Ascending aorta (tissue), 2 donors: ENCODE measurements around the gene ADM5. TPM values are rescaled to one million over a fixed set of nuclear protein-coding genes. Genes with fewer than 3 reads are reported as not detected.

ENCODE experiments used
- DNase-seq, 2 donors: peaks; one replicate each; pipeline ENCODE4 v3.0.0-alpha.2; 2019; ENCODE audit warnings: low spot score in 2 of 2
- H3K27ac ChIP-seq, 2 donors: fragments of 200-600 bp; sonication (generic); one replicate each; pipeline ENCODE4 v1.5.1; 2016 to 2017; ENCODE audit warnings: mild to moderate bottlenecking in 1 of 2
- H3K27me3 ChIP-seq: fragments of 200-600 bp; sonication (generic); one replicate; pipeline ENCODE4 v1.5.1; 2017
- H3K36me3 ChIP-seq, 2 donors: fragments of 200-600 bp; sonication (generic); one replicate each; pipeline ENCODE4 v1.5.1; 2016
- H3K4me1 ChIP-seq, 2 donors: fragments of 200-600 bp; sonication (generic); one replicate each; pipeline ENCODE4 v1.5.1; 2016 to 2017; ENCODE audit warnings: mild to moderate bottlenecking in 1 of 2
- H3K4me3 ChIP-seq, 2 donors: fragments of 200-600 bp; sonication (generic); one replicate each; pipeline ENCODE4 v1.5.1; 2016 to 2017; ENCODE audit warnings: mild to moderate bottlenecking in 1 of 2
- H3K9me3 ChIP-seq, 2 donors: fragments of 200-600 bp; sonication (generic); one replicate each; pipeline ENCODE4 v1.5.1; 2016
- CTCF ChIP-seq, 3 experiments: fragments of 200-600 bp in 2 of 3; fragments of 450-650 bp in 1 of 3; sonication (generic) in 2 of 3; IDR thresholded peaks; one replicate each; pipeline ENCODE4 v1.5.1; 2016 to 2019; ENCODE audit warnings: antibody characterized with exemption in 3 of 3, mild to moderate bottlenecking in 1 of 3, moderate library complexity in 1 of 3
- intact Hi-C: fragments of 100-400 bp; cut with DNase I; formaldehyde crosslinking; loops from one replicate; pipeline ENCODE4 v1.15.1; 2023
- total RNA-seq: library from RNA; depleted of rRNA; stranded (reverse); fragments of >200 nt; gene quantifications from one replicate; pipeline ENCODE4 v1.1.0, GENCODE V29; 2016

The ADM5 gene
- total RNA-seq, 1 donor from 2014 or later, result 9.8 TPM

DNA sequence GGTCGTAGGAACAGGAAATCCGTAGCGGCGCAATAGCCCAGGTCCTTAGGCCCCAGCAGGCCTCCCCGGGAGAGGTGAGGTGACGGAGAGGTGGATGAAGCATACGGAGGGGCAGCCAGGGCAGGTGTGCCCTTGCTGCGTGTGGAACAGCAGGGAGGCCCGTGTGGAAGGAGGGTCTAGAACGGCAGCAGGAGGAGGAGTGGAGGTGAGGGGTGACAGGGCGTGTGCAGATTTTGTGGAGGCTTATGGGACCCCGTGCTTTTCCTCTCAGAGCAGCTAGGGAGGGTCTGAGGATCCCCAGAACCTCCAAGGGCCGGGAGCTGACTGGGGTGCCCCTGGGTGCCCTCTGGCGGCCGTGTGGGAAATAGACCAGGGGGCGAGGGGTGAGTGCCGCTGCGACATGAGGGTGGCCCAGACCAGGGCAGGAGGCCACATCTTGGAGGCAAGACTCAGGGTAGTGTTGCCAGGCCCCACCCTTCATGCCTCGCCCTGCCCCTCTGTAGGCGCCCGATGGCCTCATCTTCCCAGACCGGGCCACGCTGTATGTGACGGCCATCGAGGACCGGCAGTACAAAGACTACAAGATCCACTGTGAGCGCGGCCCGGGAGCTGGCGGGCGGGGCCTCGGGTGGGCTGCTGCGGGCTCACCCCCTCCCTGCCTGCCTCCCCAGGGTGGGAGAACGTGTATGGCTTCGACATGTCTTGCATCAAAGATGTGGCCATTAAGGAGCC lies 5.0 kb upstream of the ADM5 start:
- Histone ChIP-seq H3K27ac (no peak overlapping the region), H3K36me3 (peaks cover 49 to 72% of the 10 kb centered on the region in 2 donors), H3K9me3 (no peaks in the 10 kb centered on the region), H3K4me3 (no peak overlapping the region), H3K27me3 (no peaks in the 10 kb centered on the region), H3K4me1 (peaks cover 0 to 15% of the 10 kb centered on the region in 2 donors)
- intact Hi-C loops, result no loop called here
- TF ChIP-seq CTCF (IDR thresholded peaks at IDR 0.05), result peak in 2 of 3 experiments; percentile 17 to 31
- no peak for DNase-seq

DNA sequence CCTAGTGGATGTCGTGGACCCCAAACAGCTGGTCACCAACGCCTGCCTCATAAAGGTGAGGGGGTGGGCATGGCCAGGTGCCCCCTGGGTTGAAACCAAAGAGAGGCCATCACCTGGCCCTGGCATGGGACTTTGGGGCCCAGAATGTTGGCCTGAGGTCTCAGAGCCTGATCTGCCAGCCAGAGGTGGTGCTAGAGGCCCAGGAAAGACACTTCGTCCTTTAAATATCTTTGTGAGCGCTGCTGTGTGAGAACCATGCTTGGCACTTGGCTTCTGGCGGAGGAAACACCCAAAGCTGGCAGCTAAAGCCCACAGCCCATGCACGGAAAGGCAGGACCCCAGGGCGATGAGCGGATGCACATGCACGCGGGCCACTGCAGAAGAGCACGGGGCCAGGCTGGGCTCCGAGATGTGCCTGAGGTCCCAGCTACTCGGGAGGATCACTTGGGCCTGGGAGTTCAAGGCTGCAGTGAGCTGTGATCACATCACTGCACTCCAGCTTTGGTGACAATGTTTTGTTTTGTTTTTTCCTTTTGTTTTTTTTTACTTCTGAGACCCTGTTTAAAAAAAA lies 4.3 kb upstream of the ADM5 start:
- Histone ChIP-seq H3K4me1 (peaks cover 0 to 18% of the 10 kb centered on the region in 2 donors), H3K4me3 (no peak overlapping the region), H3K9me3 (no peaks in the 10 kb centered on the region), H3K36me3 (peaks cover 49 to 72% of the 10 kb centered on the region in 2 donors), H3K27me3 (no peaks in the 10 kb centered on the region), H3K27ac (no peak overlapping the region)
- TF ChIP-seq CTCF (IDR thresholded peaks at IDR 0.05), result no peak
- no peak for DNase-seq
- intact Hi-C loops, result no loop called here

DNA sequence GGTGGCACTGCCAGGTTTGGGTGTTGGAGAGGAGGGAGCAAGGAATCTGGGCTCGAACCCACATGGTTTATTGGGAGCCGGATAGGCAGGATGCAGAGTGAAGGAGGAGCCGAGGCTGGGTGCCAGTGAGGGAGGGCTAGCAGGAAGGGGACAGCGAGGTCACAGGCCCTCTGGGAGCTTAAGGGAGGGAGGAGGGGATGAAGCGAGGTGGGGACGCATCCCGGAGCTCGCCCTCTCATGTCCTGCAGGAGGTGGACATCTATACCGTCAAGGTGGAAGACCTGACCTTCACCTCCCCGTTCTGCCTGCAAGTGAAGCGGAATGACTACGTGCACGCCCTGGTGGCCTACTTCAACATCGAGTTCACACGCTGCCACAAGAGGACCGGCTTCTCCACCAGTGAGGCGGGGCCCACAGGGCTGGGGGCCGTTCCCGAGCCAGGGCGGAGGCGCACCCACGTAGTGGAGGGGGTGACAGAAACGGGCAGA lies 3.5 kb upstream of the ADM5 start:
- peaks cover 49 to 72% of the 10 kb centered on the region in 2 donors for H3K36me3 ChIP-seq
- intact Hi-C loops, result no loop called here

DNA sequence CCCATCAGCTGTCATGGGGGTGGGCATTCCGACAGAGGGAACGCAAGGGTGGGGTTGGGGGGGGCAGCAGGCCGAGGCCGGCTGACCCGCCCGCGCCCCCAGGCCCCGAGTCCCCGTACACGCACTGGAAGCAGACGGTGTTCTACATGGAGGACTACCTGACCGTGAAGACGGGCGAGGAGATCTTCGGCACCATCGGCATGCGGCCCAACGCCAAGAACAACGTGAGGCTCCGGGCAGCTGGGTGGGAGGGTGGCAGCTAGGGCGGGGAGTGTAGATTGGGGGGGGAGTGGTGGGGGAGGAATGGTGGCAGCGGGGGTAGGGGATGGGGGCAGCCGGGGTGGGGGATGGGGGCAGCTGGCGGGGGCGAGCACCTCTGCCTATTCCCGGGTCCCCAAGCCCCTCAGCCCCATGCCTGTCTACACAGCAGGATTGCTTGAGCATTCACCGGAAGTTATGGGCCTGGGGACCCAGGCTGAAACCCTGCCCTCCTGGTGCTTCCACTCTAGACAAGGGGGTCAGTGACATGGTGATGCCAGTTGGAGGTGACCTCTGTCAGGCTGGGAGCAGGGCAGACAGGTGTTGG lies 2.8 kb upstream of the ADM5 start:
- Histone ChIP-seq H3K27ac (no peak overlapping the region), H3K4me3 (no peak overlapping the region)
- DNase-seq, result no peak

More for the DNA sequence above, 3.5 kb upstream of the ADM5 start:
- Histone ChIP-seq H3K9me3 (no peaks in the 10 kb centered on the region), H3K4me1 (peaks cover 0 to 11% of the 10 kb centered on the region in 2 donors), H3K27me3 (no peaks in the 10 kb centered on the region), H3K4me3 (no peak overlapping the region), H3K27ac (no peak overlapping the region)
- TF ChIP-seq CTCF (IDR thresholded peaks at IDR 0.05), result no peak
- no peak for DNase-seq

DNA sequence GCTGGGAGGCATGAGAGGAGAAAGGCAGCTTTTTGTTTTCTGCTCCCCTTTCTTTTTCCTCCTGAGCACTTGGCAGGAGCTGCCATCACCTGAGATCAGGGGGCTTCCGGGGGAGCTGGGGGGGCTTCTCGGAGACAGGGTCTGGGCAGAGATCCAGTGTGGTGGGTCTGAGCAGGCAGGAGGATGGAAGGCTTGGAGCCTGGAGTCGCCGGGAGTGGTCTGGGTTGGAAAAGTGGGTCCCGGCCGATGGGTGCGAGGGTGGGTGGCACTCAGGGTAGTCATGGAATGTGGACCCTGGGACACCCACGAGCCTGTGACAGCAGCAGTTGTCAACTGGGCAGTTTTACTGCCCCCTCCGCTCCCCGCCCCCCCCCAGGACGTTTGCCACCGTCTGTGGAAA lies 2.2 kb upstream of the ADM5 start:
- no peak for DNase-seq
- H3K36me3 ChIP-seq, result peaks cover 42 to 59% of the 10 kb centered on the region in 2 donors
- peaks cover 0 to 17% of the 10 kb centered on the region in 2 donors for H3K4me1 ChIP-seq
- H3K27me3 ChIP-seq, result no peaks in the 10 kb centered on the region
- intact Hi-C loops, result no loop called here
- no peaks in the 10 kb centered on the region for H3K9me3 ChIP-seq
- TF ChIP-seq CTCF (IDR thresholded peaks at IDR 0.05), result no peak
- no peak overlapping the region for H3K4me3 ChIP-seq
- H3K27ac ChIP-seq, result no peak overlapping the region

More for the DNA sequence above, 2.8 kb upstream of the ADM5 start:
- no peak for TF ChIP-seq CTCF (IDR thresholded peaks at IDR 0.05)
- H3K36me3 ChIP-seq, result peaks cover 48 to 65% of the 10 kb centered on the region in 2 donors
- H3K9me3 ChIP-seq, result no peaks in the 10 kb centered on the region
- intact Hi-C loops, result no loop called here
- H3K4me1 ChIP-seq, result peaks cover 0 to 15% of the 10 kb centered on the region in 2 donors
- H3K27me3 ChIP-seq, result no peaks in the 10 kb centered on the region
